Measurements from ENCODE around the gene VWA3A.

DNA sequence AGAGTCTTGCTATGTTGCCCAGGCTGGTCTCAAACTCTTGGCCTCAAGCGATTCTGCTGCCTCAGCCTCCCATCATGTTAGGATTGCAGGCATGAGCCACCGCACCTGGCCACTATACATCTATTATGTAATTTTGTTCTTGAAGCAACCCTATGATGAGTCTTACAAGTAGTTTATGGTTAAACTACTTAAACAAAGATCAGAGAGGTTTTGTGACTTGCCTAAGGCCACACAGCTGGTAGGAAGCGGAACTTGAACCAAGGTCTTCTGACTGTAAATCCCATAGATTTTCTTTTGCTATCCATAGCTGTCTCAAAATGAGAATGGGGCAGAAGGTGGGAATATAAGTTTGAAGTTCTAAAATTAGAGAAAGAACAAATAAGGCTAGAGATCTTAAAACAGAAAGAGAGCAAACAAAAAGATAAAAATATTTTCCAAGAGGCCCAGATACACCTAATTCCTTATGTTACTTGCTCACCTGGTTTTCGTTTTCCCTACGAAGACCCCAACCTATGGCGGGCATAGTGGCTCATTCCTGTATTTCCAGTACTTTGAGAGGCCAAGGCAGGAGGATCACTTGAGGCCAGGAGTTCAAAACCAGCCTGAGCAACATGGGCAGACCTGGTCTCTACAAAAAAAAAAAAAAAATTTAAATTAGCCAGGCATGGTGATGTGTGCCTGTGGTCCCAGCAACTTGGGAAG, 32.4 kb downstream of the VWA3A start:
- TF ChIP-seq, protein P1, sequence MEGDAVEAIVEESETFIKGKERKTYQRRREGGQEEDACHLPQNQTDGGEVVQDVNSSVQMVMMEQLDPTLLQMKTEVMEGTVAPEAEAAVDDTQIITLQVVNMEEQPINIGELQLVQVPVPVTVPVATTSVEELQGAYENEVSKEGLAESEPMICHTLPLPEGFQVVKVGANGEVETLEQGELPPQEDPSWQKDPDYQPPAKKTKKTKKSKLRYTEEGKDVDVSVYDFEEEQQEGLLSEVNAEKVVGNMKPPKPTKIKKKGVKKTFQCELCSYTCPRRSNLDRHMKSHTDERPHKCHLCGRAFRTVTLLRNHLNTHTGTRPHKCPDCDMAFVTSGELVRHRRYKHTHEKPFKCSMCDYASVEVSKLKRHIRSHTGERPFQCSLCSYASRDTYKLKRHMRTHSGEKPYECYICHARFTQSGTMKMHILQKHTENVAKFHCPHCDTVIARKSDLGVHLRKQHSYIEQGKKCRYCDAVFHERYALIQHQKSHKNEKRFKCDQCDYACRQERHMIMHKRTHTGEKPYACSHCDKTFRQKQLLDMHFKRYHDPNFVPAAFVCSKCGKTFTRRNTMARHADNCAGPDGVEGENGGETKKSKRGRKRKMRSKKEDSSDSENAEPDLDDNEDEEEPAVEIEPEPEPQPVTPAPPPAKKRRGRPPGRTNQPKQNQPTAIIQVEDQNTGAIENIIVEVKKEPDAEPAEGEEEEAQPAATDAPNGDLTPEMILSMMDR (IDR thresholded peaks at IDR 0.05): no peak
- TF ChIP-seq ZFX (IDR thresholded peaks at IDR 0.05; ENCODE audit: borderline replicate concordance): no peak

Measured in 22Rv1 (cell line).